ENCODE results near the gene TERT. TPM values are rescaled to one million over a fixed set of nuclear protein-coding genes. Genes with fewer than 3 reads are reported as not detected.
"Not testable (repeated sequence)": the region's sequence is repeated elsewhere in the genome, so short reads cannot be mapped to it uniquely, and the experiment has no call there.

TERT gene
- total RNA-seq, 1 donor from 2014 or later, result 165 TPM

DNA sequence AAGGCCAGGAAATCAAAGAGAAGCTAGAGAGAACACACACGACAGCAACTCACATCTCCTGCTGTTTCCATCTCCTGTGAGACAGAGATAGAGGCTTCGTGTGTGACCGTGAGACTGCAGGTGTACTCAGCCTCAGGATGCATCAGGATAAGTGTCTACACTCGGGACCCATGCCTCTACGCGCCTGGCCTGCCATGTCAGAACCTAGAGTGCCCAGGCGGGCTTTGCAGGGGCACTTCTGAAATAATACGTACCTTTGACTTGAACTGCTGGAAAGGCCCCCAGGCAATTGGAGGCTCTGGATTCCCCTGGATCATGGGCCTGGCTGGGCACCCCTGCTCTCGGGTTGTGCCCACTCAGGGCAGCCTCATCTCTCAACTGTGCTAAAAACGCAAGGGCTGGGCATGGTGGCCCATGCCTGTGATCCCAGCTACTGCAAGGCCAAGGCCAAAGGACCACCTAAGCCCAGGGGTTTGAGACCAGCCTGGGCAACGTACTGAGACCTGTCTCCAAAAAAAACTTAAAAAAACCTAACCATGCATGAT lies 37.1 kb upstream of the TERT start:
- DNase-seq (ENCODE audit: low read depth), result no peak

DNA sequence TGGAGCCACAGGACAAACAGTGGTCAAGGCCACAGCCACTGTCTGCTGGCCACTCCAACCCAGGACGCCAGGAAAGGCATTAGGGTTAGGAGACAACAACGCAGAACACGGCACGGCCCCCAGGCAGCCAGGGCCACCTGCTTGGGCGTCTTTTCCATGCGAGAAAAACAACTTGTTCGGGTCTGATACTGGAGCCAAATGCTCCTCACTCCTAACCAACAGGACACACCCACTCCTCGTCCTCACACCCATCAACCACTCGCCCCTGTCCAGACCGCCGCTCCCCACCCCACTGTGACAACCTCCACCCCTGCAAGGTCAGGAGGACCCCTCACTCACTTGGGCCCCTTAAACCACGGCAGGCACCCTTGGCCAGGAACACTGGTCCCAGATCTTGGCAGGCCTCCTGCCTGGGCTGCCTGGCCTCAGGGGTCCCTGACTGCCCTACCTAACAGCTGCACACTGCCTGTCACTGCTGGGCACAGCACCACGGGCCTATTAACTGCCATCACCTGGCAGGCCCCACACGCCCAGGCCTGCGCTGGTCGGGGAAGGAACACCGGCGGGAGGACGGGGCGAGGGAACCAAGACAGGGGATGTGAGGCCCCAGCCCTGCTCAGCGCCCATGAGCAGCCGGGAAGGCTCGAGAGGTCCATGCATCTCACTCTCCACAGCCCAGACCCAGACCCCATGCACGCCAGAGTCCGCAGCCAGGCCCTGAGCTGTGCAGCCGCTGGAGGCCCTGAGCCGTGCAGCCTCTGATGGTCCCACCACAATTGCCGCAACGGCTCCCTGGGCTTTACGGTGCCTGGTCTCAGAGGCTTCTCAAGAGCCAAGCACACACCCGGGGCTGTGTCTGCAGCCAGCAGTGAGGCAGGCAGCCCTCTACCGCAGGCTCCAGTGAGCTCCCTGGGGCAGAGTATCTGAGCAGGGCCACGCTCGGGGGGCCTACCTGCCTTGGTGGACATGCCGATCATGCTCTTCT lies 36.3 kb upstream of the TERT start:
- DNase-seq (ENCODE audit: low read depth), result peak; percentile 17

DNA sequence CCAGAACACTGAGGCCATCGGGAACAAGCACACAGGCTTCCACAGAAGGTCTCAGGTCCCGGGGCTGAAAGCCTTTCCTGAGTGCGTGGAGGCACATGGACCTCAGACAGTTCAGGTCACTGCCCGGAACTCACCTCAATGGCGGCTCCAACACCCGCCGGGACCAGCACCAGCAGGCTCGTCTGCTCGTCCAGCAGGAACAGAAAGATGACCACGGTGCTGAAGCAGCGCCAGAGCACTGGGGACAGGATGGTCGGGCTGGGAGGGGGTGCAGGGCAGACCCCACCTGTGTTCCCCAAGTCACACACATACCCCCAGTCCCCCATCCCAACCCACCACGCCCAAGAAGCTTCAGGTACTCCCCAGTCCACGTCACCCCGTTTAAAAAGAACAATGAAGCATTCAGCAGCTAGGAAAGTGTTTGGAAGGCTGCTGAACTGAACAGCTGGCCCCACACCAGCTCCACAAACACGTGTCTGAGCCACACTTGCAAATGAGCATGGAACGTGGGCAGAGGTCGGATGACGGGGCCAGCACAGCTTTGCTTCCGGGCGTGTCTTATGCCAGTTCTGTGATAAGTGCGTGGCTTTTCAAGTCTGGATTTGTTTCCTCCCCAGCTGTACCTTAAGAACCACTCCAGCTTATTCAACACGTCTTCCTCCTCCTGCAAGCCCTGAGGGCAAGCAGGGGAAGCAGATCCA lies 35.4 kb upstream of the TERT start:
- DNase-seq (ENCODE audit: low read depth), result peak; percentile 64

DNA sequence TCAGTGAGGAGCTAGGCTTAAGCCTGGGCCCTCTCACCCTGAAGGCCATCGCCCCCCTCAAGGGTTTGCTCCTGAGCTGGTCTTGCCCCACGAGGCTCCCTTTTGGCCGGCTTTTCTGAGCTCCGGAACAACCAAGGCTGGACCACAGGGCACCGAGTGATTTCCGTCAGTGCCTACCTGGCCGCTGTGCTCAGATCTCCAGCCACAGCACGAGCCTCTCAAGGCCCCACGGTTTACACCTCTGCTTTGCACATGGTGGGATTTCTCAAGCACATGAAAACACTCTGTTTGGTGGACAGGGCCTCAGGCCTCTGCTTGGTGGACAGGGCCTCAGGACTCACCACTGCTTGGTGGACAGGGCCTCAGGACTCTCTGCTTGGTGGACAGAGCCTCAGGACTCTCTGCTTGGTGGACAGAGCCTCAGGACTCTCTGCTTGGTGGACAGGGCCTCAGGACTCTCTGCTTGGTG lies 34.3 kb upstream of the TERT start:
- no peak for DNase-seq (ENCODE audit: low read depth)

DNA sequence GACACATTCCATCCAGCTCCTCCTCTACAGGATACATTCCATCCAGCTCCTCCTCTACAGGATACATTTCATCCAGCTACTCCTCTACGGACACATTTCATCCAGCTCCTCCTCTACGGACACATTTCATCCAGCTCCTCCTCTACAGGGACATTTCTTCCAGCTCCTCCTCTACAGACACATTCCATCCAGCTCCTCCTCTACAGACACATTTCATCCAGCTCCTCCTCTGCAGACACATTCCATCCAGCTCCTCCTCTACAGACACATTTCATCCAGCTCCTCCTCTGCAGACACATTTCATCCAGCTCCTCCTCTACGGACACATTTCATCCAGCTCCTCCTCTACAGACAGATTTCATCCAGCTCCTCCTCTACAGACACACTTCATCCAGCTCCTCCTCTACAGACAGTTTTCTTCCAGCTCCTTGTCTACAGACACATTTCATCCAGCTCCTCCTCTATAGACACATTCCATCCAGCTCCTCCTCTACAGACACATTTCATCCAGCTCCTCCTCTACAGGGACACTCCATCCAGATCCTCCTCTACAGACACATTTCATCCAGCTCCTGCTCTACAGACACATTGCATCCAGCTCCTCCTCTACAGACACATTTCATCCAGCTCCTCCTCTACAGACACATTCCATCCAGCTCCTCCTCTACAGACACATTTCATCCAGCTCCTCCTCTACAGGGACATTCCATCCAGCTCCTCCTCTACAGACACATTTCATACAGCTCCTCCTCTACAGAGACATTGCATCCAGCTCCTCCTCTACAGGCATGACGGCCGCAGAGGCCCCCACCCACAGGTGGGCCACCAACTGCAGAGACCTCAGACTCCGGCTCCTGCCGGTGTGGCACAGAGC lies 33.6 kb upstream of the TERT start:
- DNase-seq (ENCODE audit: low read depth), result peak; percentile 17

DNA sequence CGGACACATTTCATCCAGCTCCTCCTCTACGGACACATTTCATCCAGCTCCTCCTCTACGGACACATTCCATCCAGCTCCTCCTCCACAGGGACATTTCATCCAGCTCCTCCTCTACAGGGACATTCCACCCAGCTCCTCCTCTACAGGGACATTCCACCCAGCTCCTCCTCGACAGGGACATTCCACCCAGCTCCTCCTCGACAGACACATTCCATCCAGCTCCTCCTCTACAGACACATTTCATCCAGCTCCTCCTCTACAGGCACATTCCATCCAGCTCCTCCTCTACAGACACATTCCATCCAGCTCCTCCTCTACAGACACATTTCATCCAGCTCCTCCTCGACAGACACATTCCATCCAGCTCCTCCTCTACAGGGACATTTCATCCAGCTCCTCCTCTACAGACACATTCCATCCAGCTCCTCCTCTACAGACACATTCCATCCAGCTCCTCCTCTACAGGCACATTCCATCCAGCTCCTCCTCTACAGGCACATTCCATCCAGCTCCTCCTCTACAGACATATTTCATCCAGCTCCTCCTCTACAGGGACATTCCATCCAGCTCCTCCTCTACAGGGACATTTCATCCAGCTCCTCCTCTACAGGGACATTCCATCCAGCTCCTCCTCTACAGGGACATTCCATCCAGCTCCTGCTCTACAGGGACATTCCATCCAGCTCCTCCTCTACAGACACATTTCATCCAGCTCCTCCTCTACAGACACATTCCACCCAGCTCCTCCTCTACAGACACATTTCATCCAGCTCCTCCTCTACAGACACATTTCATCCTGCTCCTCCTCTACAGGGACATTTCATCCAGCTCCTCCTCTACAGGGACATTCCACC lies 32.3 kb upstream of the TERT start:
- peak; percentile 15 for DNase-seq (ENCODE audit: low read depth)

DNA sequence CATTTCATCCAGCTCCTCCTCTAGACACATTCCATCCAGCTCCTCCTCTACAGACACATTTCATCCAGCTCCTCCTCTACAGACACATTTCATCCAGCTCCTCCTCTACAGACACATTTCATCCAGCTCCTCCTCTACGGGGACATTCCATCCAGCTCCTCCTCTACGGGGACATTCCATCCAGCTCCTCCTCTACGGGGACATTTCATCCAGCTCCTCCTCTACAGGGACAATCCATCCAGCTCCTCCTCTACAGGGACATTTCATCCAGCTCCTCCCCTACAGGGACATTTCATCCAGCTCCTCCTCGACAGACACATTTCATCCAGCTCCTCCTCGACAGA lies 31.6 kb upstream of the TERT start:
- DNase-seq (ENCODE audit: low read depth), result not testable (repeated sequence)

DNA sequence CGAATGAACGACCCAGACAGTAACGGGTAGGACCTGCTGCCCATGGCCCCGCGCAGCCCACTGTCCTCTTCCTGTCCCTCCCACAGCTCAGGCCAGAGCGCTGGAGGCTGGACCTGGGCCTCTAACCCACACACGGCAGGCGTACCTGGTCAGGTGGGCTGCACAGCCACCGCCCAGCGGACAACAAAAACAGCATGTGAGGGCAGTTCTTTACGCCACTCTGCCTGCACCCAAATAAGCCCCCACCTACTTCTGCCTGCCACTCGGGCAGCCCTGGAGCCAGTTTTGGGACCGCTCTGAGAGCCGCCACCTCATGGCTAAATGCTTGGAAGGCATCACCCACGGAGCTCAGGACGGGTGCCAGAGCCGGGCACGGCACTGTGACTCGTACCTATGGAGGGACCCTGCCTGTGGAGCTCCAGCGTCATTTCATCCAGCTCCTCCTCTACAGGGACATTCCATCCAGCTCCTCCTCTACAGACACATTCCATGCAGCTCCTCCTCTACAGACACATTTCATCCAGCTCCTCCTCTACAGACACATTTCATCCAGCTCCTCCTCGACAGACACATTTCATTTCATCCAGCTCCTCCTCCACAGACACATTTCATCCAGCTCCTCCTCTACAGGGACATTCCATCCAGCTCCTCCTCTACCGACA lies 31.1 kb upstream of the TERT start:
- DNase-seq (ENCODE audit: low read depth), result no peak

DNA sequence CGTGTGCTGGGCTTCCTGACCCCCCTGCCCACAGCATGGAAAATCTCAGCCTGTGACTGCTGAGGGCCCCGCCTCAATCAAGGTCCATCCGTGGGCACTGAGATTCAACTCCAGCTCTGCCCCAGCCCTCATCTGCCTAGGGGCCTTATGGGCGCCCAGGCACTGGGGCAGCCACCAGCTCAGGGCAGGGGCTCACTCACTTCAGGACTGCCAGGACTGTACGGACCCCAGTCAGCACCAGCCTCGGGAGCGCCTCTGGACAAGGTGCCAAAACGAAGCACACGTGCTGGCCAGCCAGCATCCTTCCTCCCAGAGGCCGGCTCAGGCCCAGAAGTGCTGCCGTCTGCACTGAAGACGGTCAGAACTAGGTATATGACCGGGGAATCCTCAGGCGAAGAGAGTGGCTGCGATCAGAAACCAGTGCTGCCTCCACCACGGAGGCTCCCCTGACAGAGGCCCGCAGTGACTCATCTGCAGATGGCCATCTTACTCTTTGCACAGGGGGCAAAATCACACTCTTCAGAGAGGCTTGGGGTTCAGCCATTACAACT lies 30.4 kb upstream of the TERT start:
- DNase-seq (ENCODE audit: low read depth), result no peak

DNA sequence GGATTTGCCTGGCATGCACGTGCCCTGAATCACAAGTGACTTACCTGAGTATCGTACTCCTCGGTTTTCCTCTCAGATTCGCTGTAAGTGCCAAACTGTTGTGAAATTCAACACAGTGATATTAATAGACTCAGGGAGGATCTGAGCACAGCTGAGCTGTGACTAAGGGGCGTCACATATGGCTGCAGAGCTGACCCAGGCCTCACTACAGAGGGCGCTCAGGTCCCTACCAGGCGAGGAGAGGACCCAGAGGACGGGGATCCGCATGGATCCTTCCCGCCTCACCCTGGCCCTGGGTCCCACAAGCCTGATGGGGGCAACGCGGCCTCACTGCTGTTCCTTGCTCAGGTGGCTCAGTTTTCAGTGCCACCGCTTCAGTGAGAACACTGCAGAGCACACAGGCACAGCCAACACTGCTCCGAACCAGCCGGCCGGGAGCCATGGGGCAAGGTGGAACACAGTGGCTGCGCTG lies 29.9 kb upstream of the TERT start:
- DNase-seq (ENCODE audit: low read depth), result peak; percentile 42

DNA sequence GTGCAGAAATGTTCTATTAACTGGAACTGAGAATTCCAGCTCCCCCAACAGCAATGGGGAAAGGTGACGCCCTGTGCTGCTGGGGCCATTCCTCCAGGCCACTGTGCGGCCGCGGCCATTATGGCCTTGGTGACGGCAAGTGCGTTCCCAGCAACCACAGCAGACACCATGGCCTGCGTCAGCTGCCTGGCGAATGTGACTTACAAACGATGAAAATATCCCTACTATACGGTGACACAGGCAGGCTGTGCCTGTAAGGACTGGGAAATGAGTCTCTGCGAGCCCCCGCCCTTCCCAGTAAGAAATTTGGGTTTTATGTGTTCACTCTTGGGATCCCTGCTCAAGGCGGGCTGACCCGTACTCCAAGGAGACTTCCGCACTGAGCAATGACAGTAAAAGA lies 29.4 kb upstream of the TERT start:
- DNase-seq (ENCODE audit: low read depth), result no peak

DNA sequence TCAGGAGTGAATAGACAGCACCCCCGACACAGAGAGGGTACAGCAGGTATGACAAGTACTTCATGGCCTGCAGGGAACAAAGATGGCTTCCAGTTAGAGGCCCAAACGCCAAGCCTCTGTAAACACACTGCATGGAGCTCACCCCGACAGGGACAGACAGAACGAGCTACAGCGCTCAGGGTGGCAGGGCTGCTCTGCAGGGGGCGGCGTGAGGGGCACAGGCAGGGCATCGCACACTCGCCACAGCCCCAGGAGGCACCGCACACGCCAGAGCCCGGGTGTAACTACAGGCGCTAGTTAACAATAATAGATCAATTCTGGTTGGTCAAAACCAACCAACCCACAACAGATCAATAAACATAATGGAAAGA lies 28.9 kb upstream of the TERT start:
- DNase-seq (ENCODE audit: low read depth), result no peak

DNA sequence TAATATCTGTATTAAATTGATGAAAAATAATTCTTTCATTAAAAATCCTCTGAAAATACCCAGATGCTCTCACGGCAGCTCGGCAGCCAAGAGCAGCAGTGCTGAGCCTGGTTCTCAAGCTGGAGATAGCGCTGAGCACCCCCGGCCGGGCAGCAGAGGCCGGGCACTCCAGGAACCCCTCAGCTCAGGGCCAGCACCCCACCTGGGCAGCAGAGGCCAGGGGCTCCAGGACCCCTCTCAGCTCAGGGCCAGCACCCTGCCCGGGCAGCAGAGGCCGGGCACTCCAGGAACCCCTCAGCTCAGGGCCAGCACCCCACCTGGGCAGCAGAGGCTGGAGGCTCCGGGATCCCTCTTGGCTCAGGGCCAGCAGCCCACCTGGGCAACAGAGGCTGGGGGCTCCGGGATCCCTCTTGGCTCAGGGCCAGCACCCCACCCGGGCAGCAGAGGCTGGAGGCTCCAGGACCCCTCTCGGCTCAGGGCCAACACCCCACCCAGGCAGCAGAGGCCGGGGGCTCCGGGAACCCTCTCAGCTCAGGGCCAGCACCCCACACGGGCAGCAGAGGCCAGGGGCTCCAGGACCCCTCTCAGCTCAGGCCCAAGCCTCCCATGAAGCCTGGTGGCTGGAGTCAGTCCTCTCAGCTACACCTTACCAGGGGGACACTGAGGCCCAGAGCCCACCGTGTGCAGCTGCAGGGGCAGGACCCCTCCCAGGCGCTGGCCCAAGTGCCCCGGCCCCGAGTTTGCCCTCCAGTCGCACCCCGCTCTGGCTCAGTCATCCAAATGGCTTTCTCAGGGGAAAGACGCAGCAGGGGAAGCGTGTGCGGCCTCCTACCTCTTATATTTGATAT lies 28.3 kb upstream of the TERT start:
- no peak for DNase-seq (ENCODE audit: low read depth)

DNA sequence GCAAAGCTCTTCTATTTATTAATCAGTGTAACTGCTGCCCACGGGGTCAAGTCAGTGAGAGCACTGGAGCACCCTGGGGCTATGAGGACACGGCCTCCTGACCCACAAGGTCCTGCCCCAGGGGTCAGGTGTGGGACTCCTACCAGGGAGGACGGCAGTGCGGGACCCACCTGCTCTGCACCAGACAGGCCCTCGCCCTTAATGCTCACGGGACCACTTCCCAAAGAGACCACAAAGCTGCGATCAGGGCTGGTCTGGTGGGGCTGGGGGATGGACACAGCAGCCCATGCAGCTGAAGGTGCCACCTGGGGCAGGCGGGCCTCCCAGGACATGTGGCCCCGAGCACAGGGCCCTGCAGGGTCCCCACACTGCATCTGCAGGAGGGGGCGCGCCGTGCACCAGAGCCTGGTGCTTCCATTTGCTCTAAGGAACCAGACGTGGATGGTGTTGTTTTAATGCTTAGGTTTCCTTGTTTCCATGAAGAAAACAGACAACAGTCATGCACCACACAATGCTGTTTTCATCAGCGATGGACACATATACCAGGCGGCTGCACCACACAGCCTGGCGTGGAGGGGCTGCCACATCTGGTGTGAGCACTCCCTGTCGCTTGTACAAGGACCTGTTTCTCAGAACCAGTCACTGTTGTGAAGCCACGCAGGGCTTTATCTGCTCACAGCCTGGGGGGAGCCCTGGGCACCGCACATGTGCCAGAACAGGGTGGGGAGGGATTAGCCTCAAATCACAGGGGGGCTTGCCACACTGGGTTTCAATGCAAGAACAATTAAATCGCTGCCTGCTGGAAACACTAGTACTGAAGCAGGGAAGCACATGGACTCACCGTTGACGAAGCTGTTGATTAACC lies 27.4 kb upstream of the TERT start:
- DNase-seq (ENCODE audit: low read depth), result no peak

DNA sequence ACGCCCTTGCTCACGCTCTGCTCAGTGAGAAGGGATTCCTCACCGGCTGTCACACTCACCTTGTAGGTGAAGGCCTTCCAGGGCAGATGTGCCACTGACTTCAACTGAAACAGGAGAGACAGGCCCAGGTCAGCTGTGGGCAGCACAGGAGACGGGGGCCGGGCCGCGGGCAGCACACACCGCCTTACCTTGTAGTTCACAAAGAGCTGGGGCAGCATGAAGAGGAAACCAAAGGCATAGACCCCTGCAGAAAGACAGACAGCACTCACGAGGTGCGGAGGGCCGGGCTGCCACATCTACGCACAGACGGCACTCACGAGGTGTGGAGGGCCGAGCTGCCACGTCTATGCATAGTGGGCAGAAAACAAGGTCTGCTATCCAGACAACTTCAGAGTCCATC lies 26.7 kb upstream of the TERT start:
- DNase-seq (ENCODE audit: low read depth), result no peak

DNA sequence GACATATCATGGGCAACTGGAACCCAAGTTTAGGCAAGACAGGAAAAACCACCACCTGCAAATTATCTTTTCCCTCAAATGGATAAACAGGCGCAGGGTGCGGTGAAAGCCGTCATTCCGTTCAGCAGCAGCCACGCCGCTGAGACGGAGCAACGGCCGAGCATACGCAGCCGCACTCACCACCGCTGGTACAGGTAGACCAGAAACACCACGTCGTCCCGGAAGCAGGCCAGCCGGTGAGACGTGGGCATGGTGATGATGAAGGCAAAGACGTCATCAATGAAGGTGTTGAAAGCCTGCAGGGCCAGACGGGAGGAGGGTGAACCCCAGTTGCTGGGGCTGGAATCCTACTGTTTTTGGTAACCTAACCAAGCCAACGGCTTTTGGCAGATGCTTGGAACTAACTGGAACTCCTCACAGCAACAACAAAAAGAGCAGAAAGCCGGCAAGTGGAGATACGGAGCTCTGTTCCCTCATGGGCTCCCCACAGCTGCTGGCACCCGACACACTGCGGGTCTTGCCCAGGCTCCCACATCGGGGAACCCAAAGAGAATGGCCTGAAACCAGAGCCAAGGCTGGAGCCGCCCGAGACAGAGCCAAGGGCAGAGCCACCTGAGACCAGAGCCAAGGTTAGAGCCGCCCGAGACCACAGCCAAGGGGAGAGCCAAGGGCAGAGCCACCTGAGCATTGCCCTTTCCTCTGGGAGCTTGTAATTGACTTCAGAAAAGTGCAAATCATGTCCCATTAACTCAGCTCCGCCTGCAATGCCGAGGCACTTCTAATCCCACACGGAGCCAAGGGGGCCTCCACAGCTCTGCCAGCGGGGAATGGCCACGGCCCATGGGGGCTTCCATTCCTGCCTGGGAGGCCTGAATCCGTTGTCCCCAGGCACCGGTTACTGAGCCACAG lies 25.8 kb upstream of the TERT start:
- DNase-seq (ENCODE audit: low read depth), result no peak

Measured in myocyte (in vitro differentiated cells).